AG04449 (cell line): ENCODE results near the gene NPAS3.

Experiments
- CTCF ChIA-PET: fragments of 350-600 bp; formaldehyde crosslinking; extraction: SDS; loops from one replicate; lab custom pipeline; 2021; ENCODE audit warnings: antibody characterized with exemption; lab: Yijun Ruan, JAX
- POLR2A ChIA-PET: fragments of 400-600, 350-600 bp; formaldehyde crosslinking; extraction: SDS; loops from one replicate; lab custom pipeline; 2020; ENCODE audit warnings: antibody characterized with exemption, inconsistent platforms; lab: Yijun Ruan, JAX
- DNase-seq: peaks from one replicate; pipeline ENCODE4 v3.0.0-alpha.2; 2010; ENCODE audit warnings: low read depth, low spot score
- H3K4me3 ChIP-seq: 2 replicates; pipeline ENCODE4 v1.5.1; 2011; ENCODE audit warnings: low read depth, mild to moderate bottlenecking, control low read depth, low read length
- CTCF ChIP-seq: IDR thresholded peaks from one replicate; pipeline ENCODE4 v1.5.1; 2011; ENCODE audit warnings: mild to moderate bottlenecking, moderate library complexity, low read length, control low read depth, inconsistent platforms; ENCODE audit not compliant: insufficient read depth; ENCODE audit errors: missing control alignments

Gene NPAS3

DNA sequence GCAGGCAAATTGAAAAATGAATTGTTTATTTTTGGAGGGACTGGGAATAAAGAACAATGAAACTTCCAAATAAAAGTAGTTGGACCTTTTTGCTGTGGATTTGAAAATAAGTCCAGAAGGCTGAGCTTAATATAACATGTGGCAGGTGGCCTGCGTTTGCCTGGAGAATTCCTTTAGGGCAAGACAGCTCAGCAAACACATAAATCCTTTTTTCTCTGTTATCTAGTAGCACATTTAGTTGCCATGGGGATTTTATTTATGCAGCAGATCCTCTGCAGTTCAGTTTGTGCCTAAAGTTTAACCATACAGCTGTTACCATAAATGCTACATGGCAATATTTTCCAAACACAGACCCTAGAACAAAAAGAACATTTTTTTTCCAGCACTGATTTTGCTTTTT, 180.0 kb downstream of the NPAS3 start:
- DNase-seq: no peak
- ChIA-PET CTCF (no interaction called here), POLR2A (interaction anchor here (0.7 kb wide), 1 partner anchor 38 kb away, joined by 3 read pairs; no protein-coding TSS in a partner anchor)
- no peak overlapping the region for H3K4me3 ChIP-seq
- no peak for TF ChIP-seq CTCF

GRCh38 chr14:33120341-33120740, 181.7 kb downstream of the NPAS3 start:
- ChIA-PET CTCF (no interaction called here), POLR2A (no interaction called here)
- DNase-seq: peak; percentile 19

GRCh38 chr14:33120966-33121365, 182.3 kb downstream of the NPAS3 start:
- POLR2A ChIA-PET: no interaction called here
- DNase-seq: no peak
- H3K4me3 ChIP-seq: no peak overlapping the region
- no peak for TF ChIP-seq CTCF
- CTCF ChIA-PET: no interaction called here

More at GRCh38 chr14:33120341-33120740, 181.7 kb downstream of the NPAS3 start:
- no peak overlapping the region for H3K4me3 ChIP-seq
- no peak for TF ChIP-seq CTCF

- no peak overlapping the region for H3K4me3 ChIP-seq
- DNase-seq: no peak
- ChIA-PET POLR2A (no interaction called here), CTCF (no interaction called here)
- no peak for TF ChIP-seq CTCF
Observed at GRCh38 chr14:33123281-33123680, 184.6 kb downstream of the NPAS3 start.

GRCh38 chr14:33126433-33126832, 187.8 kb downstream of the NPAS3 start:
- no peak for DNase-seq
- CTCF ChIA-PET: no interaction called here

GRCh38 chr14:33127531-33127930, 188.9 kb downstream of the NPAS3 start:
- no peak overlapping the region for H3K4me3 ChIP-seq
- TF ChIP-seq CTCF: no peak
- CTCF ChIA-PET: no interaction called here
- DNase-seq: no peak
- POLR2A ChIA-PET: no interaction called here

More at GRCh38 chr14:33126433-33126832, 187.8 kb downstream of the NPAS3 start:
- POLR2A ChIA-PET: no interaction called here
- TF ChIP-seq CTCF: no peak
- no peak overlapping the region for H3K4me3 ChIP-seq
